Measurements from ENCODE around the gene IRS2. TPM values are rescaled to one million over a fixed set of nuclear protein-coding genes. Genes with fewer than 3 reads are reported as not detected.

Gene IRS2
- total RNA-seq, 2 experiments from 2014 or later = 0.63 to 2.7 TPM

GRCh38 chr13:109730812-109731335, 55.5 kb downstream of the IRS2 start:
- no peak overlapping the region for H3K4me2 ChIP-seq (ENCODE audit: low read length)
- no peaks in the 10 kb centered on the region for H3K9me3 ChIP-seq (ENCODE audit: low read length)
- H4K20me1 ChIP-seq (ENCODE audit: insufficient read depth, low read length) = no peaks in the 10 kb centered on the region
- H3K9me2 ChIP-seq (ENCODE audit: insufficient read depth, low read length) = no peaks in the 10 kb centered on the region
- no peak overlapping the region for H2AFZ ChIP-seq (ENCODE audit: low read length)
- intact Hi-C loops (cut with micrococcal nuclease; ENCODE audit: unreplicated experiment) = no loop called here
- TF ChIP-seq CTCF (conservative IDR thresholded peaks at IDR 0.05; ENCODE audit: low read length) (no peak), EZH2phosphoT487 (IDR thresholded peaks at IDR 0.05; ENCODE audit: borderline replicate concordance, low read depth, low read length) (no peak)
- no peak for DNase-seq (ENCODE audit: low spot score)
- H3K4me1 ChIP-seq (ENCODE audit: insufficient read depth, low read length, poor library complexity, severe bottlenecking) = no peaks in the 10 kb centered on the region
- no TSS peak for BruUV-seq (replicated peaks)
- H3K27ac ChIP-seq (ENCODE audit: low read depth, low read length, poor library complexity, severe bottlenecking) = no peak overlapping the region
- H3K79me2 ChIP-seq (ENCODE audit: insufficient read depth, low read depth, low read length) = no peaks in the 10 kb centered on the region
- H3K4me3 ChIP-seq (ENCODE audit: low read depth, low read length, poor library complexity, severe bottlenecking) = no peak overlapping the region
- ChIA-PET CTCF (ENCODE audit: unreplicated experiment) (no interaction called here), POLR2A (no interaction called here)
- H3K36me3 ChIP-seq (ENCODE audit: insufficient read depth, low read length) = no peaks in the 10 kb centered on the region

- Histone ChIP-seq H3K4me3 (ENCODE audit: low read depth, low read length, poor library complexity, severe bottlenecking) (no peak overlapping the region), H3K27ac (ENCODE audit: low read depth, low read length, poor library complexity, severe bottlenecking) (no peak overlapping the region), H3K4me1 (ENCODE audit: insufficient read depth, low read length, poor library complexity, severe bottlenecking) (no peaks in the 10 kb centered on the region), H3K79me2 (ENCODE audit: insufficient read depth, low read depth, low read length) (no peaks in the 10 kb centered on the region), H3K36me3 (ENCODE audit: insufficient read depth, low read length) (no peaks in the 10 kb centered on the region), H3K9me3 (ENCODE audit: low read length) (no peaks in the 10 kb centered on the region), H4K20me1 (ENCODE audit: insufficient read depth, low read length) (no peaks in the 10 kb centered on the region), H3K4me2 (ENCODE audit: low read length) (no peak overlapping the region), H2AFZ (ENCODE audit: low read length) (no peak overlapping the region), H3K9me2 (ENCODE audit: insufficient read depth, low read length) (no peaks in the 10 kb centered on the region)
- intact Hi-C loops (cut with micrococcal nuclease; ENCODE audit: unreplicated experiment) = no loop called here
- no peak for DNase-seq (ENCODE audit: low spot score)
- ChIA-PET CTCF (ENCODE audit: unreplicated experiment) (no interaction called here), POLR2A (no interaction called here)
- TF ChIP-seq CTCF (conservative IDR thresholded peaks at IDR 0.05; ENCODE audit: low read length) = no peak
- no peak for TF ChIP-seq EZH2phosphoT487 (IDR thresholded peaks at IDR 0.05; ENCODE audit: borderline replicate concordance, low read depth, low read length)
- BruUV-seq (replicated peaks) = no TSS peak
Observed at GRCh38 chr13:109728791-109729731, 57.3 kb downstream of the IRS2 start.

- CTCF ChIA-PET (ENCODE audit: unreplicated experiment) = no interaction called here
- H2AFZ ChIP-seq (ENCODE audit: low read length) = no peak overlapping the region
- BruUV-seq (replicated peaks) = no TSS peak
- no peaks in the 10 kb centered on the region for H4K20me1 ChIP-seq (ENCODE audit: insufficient read depth, low read length)
- H3K4me3 ChIP-seq (ENCODE audit: low read depth, low read length, poor library complexity, severe bottlenecking) = no peak overlapping the region
- H3K36me3 ChIP-seq (ENCODE audit: insufficient read depth, low read length) = no peaks in the 10 kb centered on the region
- no peaks in the 10 kb centered on the region for H3K4me1 ChIP-seq (ENCODE audit: insufficient read depth, low read length, poor library complexity, severe bottlenecking)
- POLR2A ChIA-PET = interaction anchor here (0.8 kb wide), 1 partner anchor 324 kb away, joined by 3 read pairs; no protein-coding TSS in a partner anchor
- H3K9me2 ChIP-seq (ENCODE audit: insufficient read depth, low read length) = no peaks in the 10 kb centered on the region
- no peak overlapping the region for H3K4me2 ChIP-seq (ENCODE audit: low read length)
- no peak for DNase-seq (ENCODE audit: low spot score)
- TF ChIP-seq CTCF (conservative IDR thresholded peaks at IDR 0.05; ENCODE audit: low read length) (no peak), EZH2phosphoT487 (IDR thresholded peaks at IDR 0.05; ENCODE audit: borderline replicate concordance, low read depth, low read length) (no peak)
- intact Hi-C loops (cut with micrococcal nuclease; ENCODE audit: unreplicated experiment) = no loop called here
- H3K27ac ChIP-seq (ENCODE audit: low read depth, low read length, poor library complexity, severe bottlenecking) = no peak overlapping the region
- H3K79me2 ChIP-seq (ENCODE audit: insufficient read depth, low read depth, low read length) = no peaks in the 10 kb centered on the region
- H3K9me3 ChIP-seq (ENCODE audit: low read length) = no peaks in the 10 kb centered on the region
Observed at GRCh38 chr13:109728061-109728460, 58.3 kb downstream of the IRS2 start.

Measured in OCI-LY7 (cell line).